Measurements from ENCODE around the gene GFM1.

DNA sequence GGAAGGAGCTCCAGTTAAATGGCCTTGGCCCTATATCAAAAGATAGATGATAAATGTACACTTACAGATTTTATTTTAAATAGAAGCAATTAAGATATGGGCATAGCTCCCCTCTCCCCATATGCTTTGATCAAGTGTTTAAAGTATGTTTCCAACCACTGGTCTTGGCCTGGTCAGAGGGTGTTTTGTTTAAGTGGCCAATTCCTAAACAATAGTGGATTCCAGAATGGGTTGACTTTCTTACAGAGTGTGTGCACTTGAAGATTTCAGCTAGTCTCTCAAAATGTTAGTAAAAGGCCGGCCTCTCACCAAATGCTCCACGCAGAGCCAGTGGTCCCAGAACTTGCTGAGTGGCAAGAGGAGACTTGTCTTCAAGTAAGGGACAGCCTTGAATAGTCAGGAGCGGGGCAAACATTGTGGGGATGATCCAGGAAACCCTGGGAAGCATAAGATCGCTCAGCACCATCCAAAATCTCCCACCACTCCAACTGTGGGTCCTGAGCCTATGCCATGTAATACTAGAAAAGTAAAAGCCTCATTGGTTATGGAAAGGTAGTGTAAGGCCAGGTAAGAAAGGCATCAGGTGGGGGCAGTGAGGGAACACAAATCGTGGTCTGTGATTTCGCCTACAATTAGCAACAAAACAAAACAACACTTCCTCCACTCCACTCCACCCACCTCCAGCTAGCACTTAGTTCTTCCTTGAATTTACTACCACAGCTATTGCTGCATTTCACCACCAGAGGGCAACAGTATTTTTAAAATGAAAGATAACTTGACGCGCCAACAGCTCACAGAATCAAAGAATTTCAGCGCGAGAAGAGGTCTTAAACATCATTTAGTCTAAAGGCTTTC is 83.1 kb downstream of the GFM1 start:
- TF ChIP-seq POLR2A (IDR thresholded peaks at IDR 0.05; ENCODE audit: low read depth, low read length): no peak
- TF ChIP-seq POLR2AphosphoS5 (IDR thresholded peaks at IDR 0.05; ENCODE audit: low read depth, low read length): no peak
